ENCODE measurements around the gene NXNL1.
"Not testable (repeated sequence)": the region's sequence is repeated elsewhere in the genome, so short reads cannot be mapped to it uniquely, and the experiment has no call there.

Gene NXNL1

GRCh38 chr19:17460372-17461230 lies at the start of gene NXNL1:
Gene NXNL1 (minus strand): TSS chr19:17460926. CDS start chr19:17460869, 57 bp downstream.
- no peak for DNase-seq

GRCh38 chr19:17508558-17508933 lies 47.8 kb upstream of the NXNL1 start:
- not testable (repeated sequence) for DNase-seq

- no peak for DNase-seq
These were observed 46.0 kb upstream of the NXNL1 start for GRCh38 chr19:17506745-17507144.

GRCh38 chr19:17505223-17505622 lies 44.5 kb upstream of the NXNL1 start:
- no peak for DNase-seq

- no peak for DNase-seq
These were observed 43.7 kb upstream of the NXNL1 start for GRCh38 chr19:17504456-17504855.

- no peak for DNase-seq
These were observed 43.3 kb upstream of the NXNL1 start for GRCh38 chr19:17504030-17504429.

- no peak for DNase-seq
These were observed 42.5 kb upstream of the NXNL1 start for GRCh38 chr19:17503240-17503639.

GRCh38 chr19:17500447-17501198 lies 39.9 kb upstream of the NXNL1 start:
- no peak for DNase-seq

- DNase-seq, result no peak
These were observed 39.1 kb upstream of the NXNL1 start for GRCh38 chr19:17499648-17500446.

- DNase-seq, result not testable (repeated sequence)
These were observed 38.3 kb upstream of the NXNL1 start for GRCh38 chr19:17499025-17499424.

- no peak for DNase-seq
These were observed 36.5 kb upstream of the NXNL1 start for GRCh38 chr19:17497149-17497798.

- peak; percentile 29 for DNase-seq
These were observed 35.7 kb upstream of the NXNL1 start for GRCh38 chr19:17496337-17496997.

- DNase-seq, result no peak
These were observed 35.0 kb upstream of the NXNL1 start for GRCh38 chr19:17495639-17496296.

- no peak for DNase-seq
These were observed 30.6 kb upstream of the NXNL1 start for GRCh38 chr19:17491287-17491686.

GRCh38 chr19:17490411-17490810 lies 29.7 kb upstream of the NXNL1 start:
- no peak for DNase-seq

- DNase-seq, result no peak
These were observed 28.8 kb upstream of the NXNL1 start for GRCh38 chr19:17489392-17490030.

GRCh38 chr19:17488593-17489391 lies 28.1 kb upstream of the NXNL1 start:
- peak; percentile 21 for DNase-seq

GRCh38 chr19:17487284-17488121 lies 26.8 kb upstream of the NXNL1 start:
- DNase-seq, result no peak

GRCh38 chr19:17486545-17487240 lies 26.0 kb upstream of the NXNL1 start:
- DNase-seq, result no peak

Data from NCI-H748 treated with DMSO at 0.1 percent for 48 hours (cell line).